BE2C (cell line): Measurements from ENCODE around the gene MAPK6.

Experiments used
- DNase-seq: peaks from one replicate; pipeline ENCODE4 v3.0.0-alpha.2; 2020
- H3K27me3 ChIP-seq: fragments of 250-450 bp; sonication (Bioruptor Pico); 2 replicates; pipeline ENCODE4 v1.5.1; 2020; ENCODE audit warnings: mild to moderate bottlenecking
- H3K36me3 ChIP-seq: fragments of 250-450 bp; sonication (Bioruptor Pico); 2 replicates; pipeline ENCODE4 v1.5.1; 2020; ENCODE audit warnings: mild to moderate bottlenecking
- H3K4me1 ChIP-seq: fragments of 250-450 bp; sonication (Bioruptor Pico); 2 replicates; pipeline ENCODE4 v1.5.1; 2020
- H3K4me3 ChIP-seq: 2 replicates; pipeline ENCODE4 v1.5.1; 2011; ENCODE audit warnings: low read depth, low read length
- H3K9me3 ChIP-seq: fragments of 250-450 bp; sonication (Bioruptor Pico); 2 replicates; pipeline ENCODE4 v1.5.1; 2020
- CTCF ChIP-seq: IDR thresholded peaks from 2 replicates; pipeline ENCODE4 v1.5.1; 2012; ENCODE audit warnings: mild to moderate bottlenecking, low read depth, low read length

Gene MAPK6

DNA sequence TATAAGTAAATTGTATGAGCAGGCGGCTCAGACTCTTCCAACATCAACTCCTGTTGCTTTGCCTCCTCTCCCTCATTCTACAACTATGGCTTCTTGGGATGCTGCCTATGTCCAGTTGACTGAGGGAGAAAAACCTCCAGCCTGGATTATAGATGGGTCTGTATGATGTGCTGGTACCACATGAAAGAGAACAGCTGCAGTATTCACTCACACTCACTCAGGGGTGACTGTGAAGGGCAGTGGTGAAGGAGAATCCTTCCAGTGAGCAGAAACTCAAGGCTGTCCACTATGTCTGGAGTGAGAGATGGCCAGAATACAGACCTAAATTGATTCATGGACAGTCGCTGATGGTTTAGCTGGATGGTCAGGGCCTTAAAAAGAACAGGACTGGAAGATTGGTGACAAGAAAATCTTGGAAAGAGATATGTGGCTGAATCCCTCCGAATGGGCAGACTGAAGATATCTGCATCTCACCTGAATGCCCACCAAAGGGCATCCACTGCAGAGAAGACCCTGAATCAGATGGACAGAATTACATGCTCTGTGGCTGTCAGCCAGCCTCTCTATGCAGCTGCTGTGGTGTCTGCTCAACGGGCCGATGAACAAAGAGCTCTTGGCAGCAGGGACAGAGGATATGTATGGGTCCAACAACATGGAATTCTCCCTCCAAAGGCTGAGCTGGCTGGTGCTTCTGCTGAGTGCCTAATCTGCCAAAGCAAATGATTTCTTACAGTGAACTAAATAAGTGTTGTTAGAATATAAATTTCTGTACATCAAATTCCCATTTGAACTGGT lies 95.4 kb downstream of the MAPK6 start:
- H3K9me3 ChIP-seq, result no peaks in the 10 kb centered on the region
- TF ChIP-seq CTCF, result no peak
- H3K4me1 ChIP-seq, result peaks cover 5% of the 10 kb centered on the region
- DNase-seq, result no peak
- no peaks in the 10 kb centered on the region for H3K36me3 ChIP-seq
- H3K4me3 ChIP-seq, result no peak overlapping the region
- no peaks in the 10 kb centered on the region for H3K27me3 ChIP-seq

DNA sequence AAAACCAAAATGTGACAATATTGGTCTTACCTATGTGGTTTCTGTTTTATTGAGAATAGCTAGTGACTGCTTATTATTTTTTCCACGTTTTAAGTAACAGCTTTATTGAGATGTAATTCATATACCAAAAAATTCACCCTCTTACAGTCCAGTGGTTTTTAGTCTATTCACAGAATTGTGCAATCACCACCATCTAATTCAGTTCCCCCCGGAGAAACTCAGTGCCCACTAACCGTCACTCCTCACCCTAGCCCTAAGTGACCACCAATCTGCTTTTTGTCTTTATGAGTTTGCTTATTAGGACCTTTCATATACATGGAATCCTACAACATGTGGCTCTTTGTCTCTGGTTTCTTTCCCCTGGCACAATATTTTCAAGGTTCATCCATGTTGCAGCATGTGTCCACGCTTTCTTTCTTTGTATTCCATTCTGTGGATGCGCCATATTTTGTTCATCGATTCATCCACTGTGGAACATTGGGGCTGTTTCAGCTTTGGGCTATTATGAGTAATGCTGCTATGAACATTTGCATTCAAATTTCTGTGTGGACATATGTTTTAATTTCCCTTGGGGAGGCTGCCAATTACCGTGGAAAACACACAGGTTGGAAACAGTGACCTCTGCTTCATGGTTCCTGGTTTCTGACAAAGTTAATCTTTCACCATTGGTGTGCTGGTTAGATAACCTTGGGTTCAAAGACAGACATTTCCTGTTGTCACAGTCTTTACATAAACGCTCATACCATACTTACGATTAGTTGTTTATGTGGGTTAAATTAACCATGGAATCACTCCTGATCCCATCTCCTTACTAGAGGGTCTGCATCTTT lies 96.8 kb downstream of the MAPK6 start:
- Histone ChIP-seq H3K4me3 (no peak overlapping the region), H3K9me3 (no peaks in the 10 kb centered on the region), H3K27me3 (no peaks in the 10 kb centered on the region), H3K36me3 (no peaks in the 10 kb centered on the region), H3K4me1 (peaks cover 5% of the 10 kb centered on the region)
- no peak for DNase-seq
- no peak for TF ChIP-seq CTCF
